D721Med (cell line): ENCODE measurements around the gene G6PC3.
A peak's percentile ranks its signal among the peaks of the same experiment; 100 is the strongest.

Source experiments
- DNase-seq: peaks from one replicate; pipeline ENCODE4 v3.0.0; 2011; ENCODE audit warnings: low spot score; ENCODE audit not compliant: insufficient read length
- FAIRE-seq: peaks from 2 replicates; lab custom pipeline; 2011; peaks lifted over from hg19 to GRCh38; lab: Jason Lieb, UNC
- CTCF ChIP-seq: IDR thresholded peaks from 2 replicates; pipeline ENCODE4 v1.5.1; 2012; ENCODE audit warnings: mild to moderate bottlenecking, control low read depth; ENCODE audit not compliant: insufficient read depth; ENCODE audit errors: missing control alignments

Gene G6PC3

GRCh38 chr17:44077595-44077909, 7.0 kb downstream of the G6PC3 start:
- TF ChIP-seq CTCF: no peak
- DNase-seq (no peak), FAIRE-seq (no peak)

GRCh38 chr17:44078412-44078811, 7.9 kb downstream of the G6PC3 start:
- no peak for TF ChIP-seq CTCF
- FAIRE-seq (no peak), DNase-seq (no peak)

- FAIRE-seq (no peak), DNase-seq (no peak)
- no peak for TF ChIP-seq CTCF
These were observed 9.6 kb downstream of the G6PC3 start for GRCh38 chr17:44079877-44080821.

- FAIRE-seq (no peak), DNase-seq (no peak)
- TF ChIP-seq CTCF: no peak
These were observed 11.1 kb downstream of the G6PC3 start for GRCh38 chr17:44081681-44082080.

- no peak for FAIRE-seq
These were observed 11.9 kb downstream of the G6PC3 start for GRCh38 chr17:44082256-44082927.

GRCh38 chr17:44083250-44083849, 12.8 kb downstream of the G6PC3 start:
- FAIRE-seq: no peak
- no peak for DNase-seq
- peak; percentile 31 for TF ChIP-seq CTCF

More at GRCh38 chr17:44082256-44082927, 11.9 kb downstream of the G6PC3 start:
- DNase-seq: no peak
- no peak for TF ChIP-seq CTCF
